Natural killer cell (primary cell): ENCODE results near the gene EPHA2. TPM values are rescaled to one million over a fixed set of nuclear protein-coding genes. Genes with fewer than 3 reads are reported as not detected.

Experiments
- ATAC-seq, 3 donors: fragments of 150-1000 bp in 2 of 3; fragments of 200-7000 bp in 1 of 3; cut with Tn5 transposase; 1 replicate in 1 of 3; 2 replicates in 2 of 3; pipeline ENCODE4 v1.10.0; 2021; ENCODE audit warnings: mild to moderate bottlenecking in 2 of 3, moderate library complexity in 2 of 3
- DNase-seq, 2 donors: peaks; one replicate each; pipeline versions ENCODE4 v3.0.0 to v3.0.0-alpha.2; 2013 to 2021; ENCODE audit warnings: mixed read lengths in 1 of 2
- H3K27ac ChIP-seq: one replicate; pipeline ENCODE4 v1.5.1; 2013; ENCODE audit warnings: mild to moderate bottlenecking, low read length
- H3K27me3 ChIP-seq: one replicate; pipeline ENCODE4 v1.6.1; 2013; ENCODE audit warnings: low read length; ENCODE audit not compliant: control insufficient read depth, insufficient read depth
- H3K36me3 ChIP-seq: one replicate; pipeline ENCODE4 v1.6.1; 2013; ENCODE audit warnings: low read length; ENCODE audit not compliant: control insufficient read depth, insufficient read depth
- H3K4me1 ChIP-seq: one replicate; pipeline ENCODE4 v1.6.1; 2013; ENCODE audit warnings: low read length; ENCODE audit not compliant: control insufficient read depth, insufficient read depth
- H3K4me3 ChIP-seq: one replicate; pipeline ENCODE4 v1.5.1; 2013; ENCODE audit warnings: low read length
- H3K9me3 ChIP-seq: one replicate; pipeline ENCODE4 v1.6.1; 2013; ENCODE audit warnings: low read length; ENCODE audit not compliant: control insufficient read depth, insufficient read depth
- H3K27ac Mint-ChIP-seq, 2 donors: one replicate each; pipeline ENCODE4 v1.8.0; 2022; ENCODE audit warnings: mild to moderate bottlenecking in 2 of 2, mixed read lengths in 2 of 2, moderate library complexity in 1 of 2
- H3K27me3 Mint-ChIP-seq, 2 donors: one replicate each; pipeline ENCODE4 v1.8.0; 2022; ENCODE audit warnings: low read depth in 2 of 2, mixed read lengths in 2 of 2
- H3K36me3 Mint-ChIP-seq: one replicate; pipeline ENCODE4 v1.8.0; 2022; ENCODE audit warnings: mixed read lengths
- H3K4me1 Mint-ChIP-seq, 2 donors: one replicate each; pipeline ENCODE4 v1.8.0; 2022; ENCODE audit warnings: mixed read lengths in 2 of 2
- H3K4me3 Mint-ChIP-seq: one replicate; pipeline ENCODE4 v1.8.0; 2022; ENCODE audit warnings: mild to moderate bottlenecking, moderate library complexity, mixed read lengths
- H3K9me3 Mint-ChIP-seq, 2 donors: one replicate each; pipeline ENCODE4 v1.8.0; 2022; ENCODE audit warnings: mixed read lengths in 2 of 2
- CTCF ChIP-seq: fragments of 200-600 bp; IDR thresholded peaks from one replicate; pipeline ENCODE4 v1.8.0; 2022; ENCODE audit warnings: antibody characterized with exemption
- WGBS: methylation state at CpG from one replicate; pipeline ENCODE4 v1.1.7; 2013; ENCODE audit warnings: missing lambda C conversion rate; ENCODE audit not compliant: insufficient coverage; 5-methylcytosine and 5-hydroxymethylcytosine counted together
- intact Hi-C: fragments of 100-400 bp; cut with micrococcal nuclease; formaldehyde crosslinking; loops from one replicate; pipeline ENCODE4 v1.14.2; 2022
- total RNA-seq, 4 donors: library from RNA; stranded (reverse); fragments of 120-200 nt in 1 of 4; gene quantifications; one replicate each; pipeline versions ENCODE4 v1.2.3 to v1.2.4, GENCODE V29; 2013 to 2022

The EPHA2 gene
- under 1 TPM in 1 of 3 donors, not detected in 2; 0.13 TPM for total RNA-seq
- total RNA-seq (2013): 0.20 TPM

GRCh38 chr1:16155537-16156410 lies at the start of gene EPHA2:
TSS of gene EPHA2 (minus strand) at chr1:16156069. CDS start at chr1:16155932, 137 bp downstream.
- WGBS: 8% methylated on average over 89 of the region's 89 CpGs
- Mint-ChIP-seq H3K36me3 (no peaks in the 10 kb centered on the region), H3K4me1 (peaks cover 21 to 53% of the 10 kb centered on the region in 2 donors), H3K27me3 (peaks cover 0 to 22% of the 10 kb centered on the region in 2 donors), H3K27ac (no peak within 1 kb of the TSS), H3K4me3 (peak within 1 kb of the TSS; percentile 74), H3K9me3 (no peaks in the 10 kb centered on the region)
- Histone ChIP-seq H3K27me3 (peaks cover 39% of the 10 kb centered on the region), H3K4me1 (peaks cover 53% of the 10 kb centered on the region), H3K4me3 (no peak within 1 kb of the TSS), H3K27ac (no peak within 1 kb of the TSS), H3K36me3 (no peaks in the 10 kb centered on the region), H3K9me3 (no peaks in the 10 kb centered on the region)
- no peak for TF ChIP-seq CTCF
- intact Hi-C loops: loop anchor here (5.0 kb wide), 1 partner anchor 33 kb away; no protein-coding TSS in a partner anchor
- peak in 2 of 3 donors; percentile 38 to 43 for ATAC-seq
- peak in 1 of 2 donors; percentile 40 for DNase-seq

GRCh38 chr1:16205334-16205671 lies 49.4 kb upstream of the EPHA2 start:
- ATAC-seq: no peak
- Mint-ChIP-seq H3K9me3 (no peaks in the 10 kb centered on the region), H3K27ac (peak overlapping the region in 1 of 2 donors; percentile 37), H3K36me3 (no peaks in the 10 kb centered on the region), H3K27me3 (no peaks in the 10 kb centered on the region), H3K4me3 (no peak overlapping the region), H3K4me1 (peaks cover 0 to 34% of the 10 kb centered on the region in 2 donors)
- peaks cover 14% of the 10 kb centered on the region for H3K36me3 ChIP-seq
- no peaks in the 10 kb centered on the region for H3K27me3 ChIP-seq
- H3K9me3 ChIP-seq: no peaks in the 10 kb centered on the region
- WGBS: 95% methylated on average over 11 of the region's 11 CpGs
- no peak for TF ChIP-seq CTCF
- no peak overlapping the region for H3K27ac ChIP-seq
- no peak overlapping the region for H3K4me3 ChIP-seq
- no peak for DNase-seq
- intact Hi-C loops: no loop called here
- peaks cover 16% of the 10 kb centered on the region for H3K4me1 ChIP-seq

GRCh38 chr1:16204634-16205333 lies 48.9 kb upstream of the EPHA2 start:
- TF ChIP-seq CTCF: no peak
- H3K36me3 Mint-ChIP-seq: no peaks in the 10 kb centered on the region
- H3K4me1 ChIP-seq: peaks cover 16% of the 10 kb centered on the region
- H3K36me3 ChIP-seq: peaks cover 14% of the 10 kb centered on the region
- no peaks in the 10 kb centered on the region for H3K9me3 Mint-ChIP-seq
- no peak overlapping the region for H3K4me3 ChIP-seq
- no peak overlapping the region for H3K27ac ChIP-seq
- peak overlapping the region in 1 of 2 donors; percentile 37 for H3K27ac Mint-ChIP-seq
- no peaks in the 10 kb centered on the region for H3K9me3 ChIP-seq
- peak in 1 of 2 donors; percentile 60 for DNase-seq
- no peaks in the 10 kb centered on the region for H3K27me3 ChIP-seq
- 91% methylated on average over 12 of the region's 12 CpGs for WGBS
- no peaks in the 10 kb centered on the region for H3K27me3 Mint-ChIP-seq
- peaks cover 0 to 37% of the 10 kb centered on the region in 2 donors for H3K4me1 Mint-ChIP-seq
- intact Hi-C loops: no loop called here
- H3K4me3 Mint-ChIP-seq: peak overlapping the region; percentile 47
- ATAC-seq: no peak
